Gastrocnemius medialis (tissue), 4 donors: ENCODE results near the gene STEAP4. TPM values are rescaled to one million over a fixed set of nuclear protein-coding genes. Genes with fewer than 3 reads are reported as not detected.

ENCODE experiments used
- ATAC-seq, 2 donors: fragments of 150-250 bp; one replicate each; pipeline ENCODE4 v1.9.1; 2016
- DNase-seq, 2 donors: peaks; one replicate each; pipeline ENCODE4 v3.0.0-alpha.2; 2019
- H3K27ac ChIP-seq, 4 donors: fragments of 200-600 bp; sonication (generic); 1 replicate in 1 of 4; 2 replicates in 3 of 4; pipeline ENCODE4 v1.5.1; 2016 to 2018; ENCODE audit warnings: mild to moderate bottlenecking in 2 of 4, moderate library complexity in 1 of 4
- H3K27me3 ChIP-seq, 3 donors: fragments of 200-600 bp; sonication (generic) in 2 of 3; 1 replicate in 1 of 3; 2 replicates in 2 of 3; pipeline versions ENCODE4 v1.5.1 to v1.6.0; 2016 to 2019; ENCODE audit warnings: mild to moderate bottlenecking in 1 of 3, moderate library complexity in 1 of 3
- H3K36me3 ChIP-seq, 2 donors: fragments of 200-600 bp; sonication (generic) in 1 of 2; one replicate each; pipeline ENCODE4 v1.5.1; 2017 to 2018
- H3K4me1 ChIP-seq, 2 donors: fragments of 200-600 bp; sonication (generic) in 1 of 2; one replicate each; pipeline ENCODE4 v1.5.1; 2016 to 2017; ENCODE audit warnings: mild to moderate bottlenecking in 2 of 2
- H3K4me3 ChIP-seq, 4 donors: fragments of 200-600 bp; sonication (generic) in 3 of 4; 1 replicate in 1 of 4; 2 replicates in 3 of 4; pipeline ENCODE4 v1.5.1; 2016 to 2019; ENCODE audit warnings: mild to moderate bottlenecking in 2 of 4
- H3K9me3 ChIP-seq, 3 donors: fragments of 200-600 bp; sonication (generic) in 2 of 3; 1 replicate in 1 of 3; 2 replicates in 2 of 3; pipeline ENCODE4 v1.5.1; 2016 to 2019
- POLR2A ChIP-seq, 2 donors: fragments of 450-650 bp; IDR thresholded peaks; one replicate each; pipeline ENCODE4 v1.6.1; 2017; ENCODE audit warnings: antibody characterized with exemption in 2 of 2, mild to moderate bottlenecking in 2 of 2, moderate library complexity in 2 of 2
- in situ Hi-C, 4 donors: fragments of 200-750 bp; cut with MboI; loops; one replicate each; pipeline versions ENCODE4 v1.15.0 to v1.8.0; 2017; ENCODE audit warnings: low sequenced_read_pairs in 4 of 4
- intact Hi-C: fragments of 100-400 bp; cut with DNase I; formaldehyde crosslinking; loops from one replicate; pipeline ENCODE4 v1.15.1; 2023; ENCODE audit warnings: low total_unique reads
- total RNA-seq, 4 donors: library from RNA; depleted of rRNA; stranded (reverse); fragments of >200 nt; gene quantifications; one replicate each; pipeline versions ENCODE4 v1.1.0 to v1.2.3, GENCODE V29; 2016
- TF ChIP-seq, protein P1 (sequence below), 5 experiments: fragments of 450-650 bp in 3 of 5; fragments of 200-600 bp in 2 of 5; sonication (generic) in 2 of 5; IDR thresholded peaks in 4 of 5; conservative IDR thresholded peaks in 1 of 5; 1 replicate in 4 of 5; 2 replicates in 1 of 5; pipeline ENCODE4 v1.5.1; 2016 to 2019; ENCODE audit warnings: antibody characterized with exemption in 5 of 5, mild to moderate bottlenecking in 3 of 5, moderate library complexity in 3 of 5

Gene STEAP4
- 10 to 100 TPM; 13.5 to 24.5 (median 16.2) TPM for total RNA-seq

- TF ChIP-seq POLR2A (IDR thresholded peaks at IDR 0.05): peak in 1 of 2 donors; percentile 45
- TF ChIP-seq, protein P1, sequence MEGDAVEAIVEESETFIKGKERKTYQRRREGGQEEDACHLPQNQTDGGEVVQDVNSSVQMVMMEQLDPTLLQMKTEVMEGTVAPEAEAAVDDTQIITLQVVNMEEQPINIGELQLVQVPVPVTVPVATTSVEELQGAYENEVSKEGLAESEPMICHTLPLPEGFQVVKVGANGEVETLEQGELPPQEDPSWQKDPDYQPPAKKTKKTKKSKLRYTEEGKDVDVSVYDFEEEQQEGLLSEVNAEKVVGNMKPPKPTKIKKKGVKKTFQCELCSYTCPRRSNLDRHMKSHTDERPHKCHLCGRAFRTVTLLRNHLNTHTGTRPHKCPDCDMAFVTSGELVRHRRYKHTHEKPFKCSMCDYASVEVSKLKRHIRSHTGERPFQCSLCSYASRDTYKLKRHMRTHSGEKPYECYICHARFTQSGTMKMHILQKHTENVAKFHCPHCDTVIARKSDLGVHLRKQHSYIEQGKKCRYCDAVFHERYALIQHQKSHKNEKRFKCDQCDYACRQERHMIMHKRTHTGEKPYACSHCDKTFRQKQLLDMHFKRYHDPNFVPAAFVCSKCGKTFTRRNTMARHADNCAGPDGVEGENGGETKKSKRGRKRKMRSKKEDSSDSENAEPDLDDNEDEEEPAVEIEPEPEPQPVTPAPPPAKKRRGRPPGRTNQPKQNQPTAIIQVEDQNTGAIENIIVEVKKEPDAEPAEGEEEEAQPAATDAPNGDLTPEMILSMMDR (IDR thresholded peaks at IDR 0.05 in 4 of 5, conservative IDR thresholded peaks at IDR 0.05 in 1 of 5): no peak
- Histone ChIP-seq H3K27me3 (no peaks in the 10 kb centered on the region), H3K4me1 (peaks cover 0 to 10% of the 10 kb centered on the region in 2 donors), H3K27ac (peak within 1 kb of the TSS; percentile 52 to 61 (median 55)), H3K36me3 (no peaks in the 10 kb centered on the region), H3K4me3 (peak within 1 kb of the TSS; percentile 39 to 51 (median 43)), H3K9me3 (no peaks in the 10 kb centered on the region)
- in situ Hi-C loops: no loop called here
- ATAC-seq: peak; percentile 61 to 75
- intact Hi-C loops: no loop called here
- peak; percentile 63 to 71 for DNase-seq
These were observed at the start of gene STEAP4 for GRCh38 chr7:88306590-88307048. STEAP4 (minus strand) TSS chr7:88306894; CDS start chr7:88284269, 22,625 bp downstream.

- intact Hi-C loops: loop anchor here (10.0 kb wide), 1 partner anchor 110 kb away; no protein-coding TSS in a partner anchor
- H3K27me3 ChIP-seq: no peaks in the 10 kb centered on the region
- in situ Hi-C loops: no loop called here
- no peak overlapping the region for H3K4me3 ChIP-seq
- DNase-seq (no peak), ATAC-seq (no peak)
- H3K4me1 ChIP-seq: no peaks in the 10 kb centered on the region
- H3K36me3 ChIP-seq: no peaks in the 10 kb centered on the region
- TF ChIP-seq, protein P1 (IDR thresholded peaks at IDR 0.05 in 4 of 5, conservative IDR thresholded peaks at IDR 0.05 in 1 of 5): no peak
- TF ChIP-seq POLR2A (IDR thresholded peaks at IDR 0.05): no peak
- H3K9me3 ChIP-seq: no peaks in the 10 kb centered on the region
- no peak overlapping the region for H3K27ac ChIP-seq
These were observed 48.3 kb upstream of the STEAP4 start for GRCh38 chr7:88355011-88355410.

DNA sequence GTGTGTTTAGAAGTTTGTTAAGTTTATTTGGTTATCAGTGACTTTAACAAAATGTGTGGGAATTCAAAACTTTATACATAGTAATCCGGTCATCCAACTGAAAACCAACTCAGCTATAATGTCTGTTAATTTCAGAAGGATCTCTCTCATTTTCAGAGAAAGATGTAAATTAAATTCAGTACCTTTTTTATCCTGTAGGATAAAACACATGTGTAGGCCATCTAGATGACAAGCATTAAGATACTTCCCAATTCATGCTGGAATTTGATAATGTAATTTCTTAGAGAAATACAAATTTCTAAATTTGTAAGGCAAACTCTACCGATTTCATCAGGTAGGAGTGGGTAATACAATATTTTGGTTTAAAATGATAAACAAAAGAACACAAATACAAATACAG is 43.4 kb upstream of the STEAP4 start:
- no peak for ATAC-seq
- in situ Hi-C loops: no loop called here
- no peak for TF ChIP-seq POLR2A (IDR thresholded peaks at IDR 0.05)
- TF ChIP-seq, protein P1 (IDR thresholded peaks at IDR 0.05 in 4 of 5, conservative IDR thresholded peaks at IDR 0.05 in 1 of 5): no peak
- Histone ChIP-seq H3K27ac (no peak overlapping the region), H3K27me3 (no peaks in the 10 kb centered on the region), H3K4me1 (no peaks in the 10 kb centered on the region), H3K4me3 (no peak overlapping the region), H3K9me3 (no peaks in the 10 kb centered on the region), H3K36me3 (no peaks in the 10 kb centered on the region)
- no peak for DNase-seq
- intact Hi-C loops: loop anchor here (10.0 kb wide), 1 partner anchor 105 kb away; no protein-coding TSS in a partner anchor

DNA sequence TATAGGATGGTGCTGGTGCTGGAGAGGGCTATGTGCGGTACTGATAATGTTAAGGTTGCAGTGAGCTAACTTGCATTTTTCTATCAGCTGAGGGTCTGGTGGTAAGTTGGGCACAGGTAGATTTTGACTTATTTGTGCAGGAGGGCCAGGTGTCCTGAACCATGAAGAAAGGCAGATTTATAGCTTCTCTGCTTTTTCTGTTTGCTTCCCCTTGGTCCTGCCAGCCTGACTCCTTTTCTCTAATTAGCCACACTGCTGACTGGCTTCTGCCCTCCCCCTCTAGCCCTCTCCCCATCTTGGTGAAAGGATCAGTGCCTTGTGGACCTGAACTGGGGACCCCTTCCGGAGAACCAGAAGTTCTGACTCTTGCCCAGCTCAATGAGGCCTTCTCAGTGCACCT is 40.8 kb upstream of the STEAP4 start:
- H3K27me3 ChIP-seq: no peaks in the 10 kb centered on the region

More for the DNA sequence above, 40.8 kb upstream of the STEAP4 start:
- intact Hi-C loops (no loop called here), in situ Hi-C loops (no loop called here)
- TF ChIP-seq, protein P1 (IDR thresholded peaks at IDR 0.05 in 4 of 5, conservative IDR thresholded peaks at IDR 0.05 in 1 of 5): no peak
- no peak for TF ChIP-seq POLR2A (IDR thresholded peaks at IDR 0.05)
- Histone ChIP-seq H3K36me3 (no peaks in the 10 kb centered on the region), H3K9me3 (no peaks in the 10 kb centered on the region), H3K4me1 (no peaks in the 10 kb centered on the region), H3K4me3 (no peak overlapping the region), H3K27ac (no peak overlapping the region)
- DNase-seq: no peak
- ATAC-seq: no peak
